ENCODE measurements around the gene LRCOL1.

- TF ChIP-seq CTCF (IDR thresholded peaks at IDR 0.05 in 8 of 11, conservative IDR thresholded peaks at IDR 0.05 in 3 of 11): no peak
- TF ChIP-seq POLR2A (IDR thresholded peaks at IDR 0.05): no peak
Observed at GRCh38 chr12:132580701-132581292, 29.6 kb downstream of the LRCOL1 start.

Measured in spleen (tissue), 7 donors.